Measurements from ENCODE around the gene WNT11.

DNA sequence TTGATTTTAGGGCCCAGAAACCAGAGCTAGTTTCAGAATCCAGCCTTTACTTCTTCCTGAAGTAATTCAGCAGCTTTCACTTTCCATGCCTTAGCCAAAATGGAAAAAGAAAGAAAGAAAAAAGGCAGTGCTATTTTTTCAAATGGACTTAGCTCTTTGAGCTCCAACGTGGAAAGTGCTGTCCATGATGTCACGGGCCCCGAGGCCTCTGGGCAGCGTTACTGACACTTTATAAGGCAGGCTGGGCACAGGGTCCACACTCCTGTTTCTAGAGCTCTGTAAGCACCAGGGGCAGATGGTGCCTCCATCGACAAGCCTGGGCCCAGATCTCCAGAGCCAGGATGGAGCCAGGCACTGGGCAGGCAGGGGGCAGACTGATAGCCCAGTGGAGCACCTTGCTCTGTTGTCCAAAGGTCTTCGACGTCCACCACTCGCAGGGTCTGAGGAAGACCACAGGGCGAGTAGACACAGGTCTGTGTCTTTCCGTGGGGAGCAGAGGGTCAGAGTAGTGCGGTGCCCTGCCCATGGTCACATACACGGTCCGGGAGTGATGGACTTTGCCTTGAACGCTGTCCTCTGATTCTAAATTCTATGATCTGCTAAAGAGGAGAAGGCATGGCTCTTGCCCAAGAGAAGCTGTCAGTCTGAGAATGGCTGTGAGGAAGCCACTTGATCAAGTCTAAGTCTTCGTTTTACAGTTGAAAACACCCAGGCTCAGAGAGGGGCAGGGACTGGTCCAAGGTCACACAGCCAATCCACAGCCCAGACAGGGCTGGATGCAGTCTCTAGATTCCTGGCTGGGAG, 22.0 kb upstream of the WNT11 start:
- TF ChIP-seq, protein P1, sequence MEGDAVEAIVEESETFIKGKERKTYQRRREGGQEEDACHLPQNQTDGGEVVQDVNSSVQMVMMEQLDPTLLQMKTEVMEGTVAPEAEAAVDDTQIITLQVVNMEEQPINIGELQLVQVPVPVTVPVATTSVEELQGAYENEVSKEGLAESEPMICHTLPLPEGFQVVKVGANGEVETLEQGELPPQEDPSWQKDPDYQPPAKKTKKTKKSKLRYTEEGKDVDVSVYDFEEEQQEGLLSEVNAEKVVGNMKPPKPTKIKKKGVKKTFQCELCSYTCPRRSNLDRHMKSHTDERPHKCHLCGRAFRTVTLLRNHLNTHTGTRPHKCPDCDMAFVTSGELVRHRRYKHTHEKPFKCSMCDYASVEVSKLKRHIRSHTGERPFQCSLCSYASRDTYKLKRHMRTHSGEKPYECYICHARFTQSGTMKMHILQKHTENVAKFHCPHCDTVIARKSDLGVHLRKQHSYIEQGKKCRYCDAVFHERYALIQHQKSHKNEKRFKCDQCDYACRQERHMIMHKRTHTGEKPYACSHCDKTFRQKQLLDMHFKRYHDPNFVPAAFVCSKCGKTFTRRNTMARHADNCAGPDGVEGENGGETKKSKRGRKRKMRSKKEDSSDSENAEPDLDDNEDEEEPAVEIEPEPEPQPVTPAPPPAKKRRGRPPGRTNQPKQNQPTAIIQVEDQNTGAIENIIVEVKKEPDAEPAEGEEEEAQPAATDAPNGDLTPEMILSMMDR (IDR thresholded peaks at IDR 0.05; ENCODE audit: low read depth, low read length, poor library complexity, severe bottlenecking), result no peak
- TF ChIP-seq EZH2phosphoT487 (IDR thresholded peaks at IDR 0.05; ENCODE audit: borderline replicate concordance, low read length), result no peak

Measured in DOHH2 (cell line).